ENCODE results near the gene CRB2.
A peak's percentile ranks its signal among the peaks of the same experiment; 100 is the strongest.

CRB2 gene

GRCh38 chr9:123346826-123347225 lies 9.2 kb upstream of the CRB2 start:
- no peak for TF ChIP-seq CTCF (IDR thresholded peaks at IDR 0.05)

GRCh38 chr9:123347289-123348060 lies 8.5 kb upstream of the CRB2 start:
- TF ChIP-seq CTCF (IDR thresholded peaks at IDR 0.05): no peak

GRCh38 chr9:123348317-123348992 lies 7.5 kb upstream of the CRB2 start:
- TF ChIP-seq CTCF (IDR thresholded peaks at IDR 0.05): no peak

- no peak for TF ChIP-seq CTCF (IDR thresholded peaks at IDR 0.05)
Measured at GRCh38 chr9:123349033-123349432, 7.0 kb upstream of the CRB2 start.

GRCh38 chr9:123349691-123350480 lies 6.1 kb upstream of the CRB2 start:
- peak; percentile 89 for TF ChIP-seq CTCF (IDR thresholded peaks at IDR 0.05)

GRCh38 chr9:123350590-123351310 lies 5.2 kb upstream of the CRB2 start:
- no peak for TF ChIP-seq CTCF (IDR thresholded peaks at IDR 0.05)

- no peak for TF ChIP-seq CTCF (IDR thresholded peaks at IDR 0.05)
Measured at GRCh38 chr9:123353041-123353440, 3.0 kb upstream of the CRB2 start.

All from LNCAP (cell line).